ENCODE data around the gene CDH16. TPM values are rescaled to one million over a fixed set of nuclear protein-coding genes. Genes with fewer than 3 reads are reported as not detected.
"Not testable (repeated sequence)": the region's sequence is repeated elsewhere in the genome, so short reads cannot be mapped to it uniquely, and the experiment has no call there.

CDH16 gene
- polyA plus RNA-seq, 1 experiment = not detected

GRCh38 chr16:66872943-66873684, 45.6 kb downstream of the CDH16 start:
- peak overlapping the region; percentile 57 for H3K4me3 ChIP-seq (ENCODE audit: low read depth, low read length)
- ChIA-PET POLR2A (interaction anchor here (0.6 to 1.6 kb wide), 8 partner anchors 9 to 464 kb away, joined by 3 to 7 read pairs (median 3); partner anchors contain the start of gene NAE1), CTCF (interaction anchor here (0.5 to 10.4 kb wide), 37 partner anchors 9 to 539 kb away, joined by 3 to 161 read pairs (median 4); partner anchors contain the start of genes DYNC1LI2, NAE1 and RRAD)
- peak overlapping the region; percentile 82 for H3K27ac ChIP-seq (ENCODE audit: low read depth, low read length)
- peak; percentile 94 for DNase-seq (ENCODE audit: low read depth, low spot score)
- peak; percentile 94 for TF ChIP-seq CTCF (IDR thresholded peaks at IDR 0.05; ENCODE audit: low read depth, low read length)
- no peaks in the 10 kb centered on the region for H3K27me3 ChIP-seq (ENCODE audit: control insufficient read depth, insufficient read depth, low read length)
- no peaks in the 10 kb centered on the region for H3K9me3 ChIP-seq (ENCODE audit: control insufficient read depth, insufficient read depth, low read length)

GRCh38 chr16:66872559-66872942, 46.1 kb downstream of the CDH16 start:
- TF ChIP-seq CTCF (IDR thresholded peaks at IDR 0.05; ENCODE audit: low read depth, low read length) = no peak
- no peaks in the 10 kb centered on the region for H3K27me3 ChIP-seq (ENCODE audit: control insufficient read depth, insufficient read depth, low read length)
- ChIA-PET POLR2A (interaction anchor here (0.6 to 1.6 kb wide), 8 partner anchors 9 to 464 kb away, joined by 3 to 7 read pairs (median 3); partner anchors contain the start of gene NAE1), CTCF (interaction anchor here (0.5 to 10.4 kb wide), 36 partner anchors 10 to 539 kb away, joined by 3 to 161 read pairs (median 4); partner anchors contain the start of genes DYNC1LI2, NAE1 and RRAD)
- no peak for DNase-seq (ENCODE audit: low read depth, low spot score)
- H3K9me3 ChIP-seq (ENCODE audit: control insufficient read depth, insufficient read depth, low read length) = no peaks in the 10 kb centered on the region
- peak overlapping the region; percentile 57 for H3K4me3 ChIP-seq (ENCODE audit: low read depth, low read length)
- H3K27ac ChIP-seq (ENCODE audit: low read depth, low read length) = peak overlapping the region; percentile 82

- H3K4me3 ChIP-seq (ENCODE audit: low read depth, low read length) = no peak overlapping the region
- ChIA-PET CTCF (interaction anchor here (1.2 to 10.4 kb wide), 14 partner anchors 10 to 263 kb away, joined by 3 to 161 read pairs (median 7); partner anchors contain the start of gene NAE1), POLR2A (interaction anchor here (1.2 to 1.6 kb wide), 3 partner anchors 10 to 41 kb away, joined by 3 to 7 read pairs (median 6); partner anchors contain the start of gene NAE1)
- H3K27me3 ChIP-seq (ENCODE audit: control insufficient read depth, insufficient read depth, low read length) = no peaks in the 10 kb centered on the region
- DNase-seq (ENCODE audit: low read depth, low spot score) = no peak
- H3K27ac ChIP-seq (ENCODE audit: low read depth, low read length) = no peak overlapping the region
- H3K9me3 ChIP-seq (ENCODE audit: control insufficient read depth, insufficient read depth, low read length) = no peaks in the 10 kb centered on the region
- TF ChIP-seq CTCF (IDR thresholded peaks at IDR 0.05; ENCODE audit: low read depth, low read length) = no peak
Measured at GRCh38 chr16:66871840-66872239, 46.8 kb downstream of the CDH16 start.

- H3K27ac ChIP-seq (ENCODE audit: low read depth, low read length); H3K4me3 ChIP-seq (ENCODE audit: low read depth, low read length); H3K9me3 ChIP-seq (ENCODE audit: control insufficient read depth, insufficient read depth, low read length); POLR2A ChIA-PET; DNase-seq (ENCODE audit: low read depth, low spot score); H3K27me3 ChIP-seq (ENCODE audit: control insufficient read depth, insufficient read depth, low read length): not testable (repeated sequence)
- CTCF ChIA-PET = interaction anchor here (0.7 to 10.4 kb wide), 4 partner anchors 39 to 262 kb away, joined by 3 to 161 read pairs (median 32); partner anchors contain the start of gene NAE1
Measured at GRCh38 chr16:66871363-66871762, 47.3 kb downstream of the CDH16 start.

GRCh38 chr16:66869424-66869823, 49.3 kb downstream of the CDH16 start:
- CTCF ChIA-PET = interaction anchor here (2.9 to 10.4 kb wide), 5 partner anchors 12 to 463 kb away, joined by 18 to 161 read pairs (median 54); partner anchors contain the start of gene NAE1

More at GRCh38 chr16:66869424-66869823, 49.3 kb downstream of the CDH16 start:
- H3K27ac ChIP-seq (ENCODE audit: low read depth, low read length) = no peak overlapping the region
- no peaks in the 10 kb centered on the region for H3K9me3 ChIP-seq (ENCODE audit: control insufficient read depth, insufficient read depth, low read length)
- no peaks in the 10 kb centered on the region for H3K27me3 ChIP-seq (ENCODE audit: control insufficient read depth, insufficient read depth, low read length)
- DNase-seq (ENCODE audit: low read depth, low spot score) = no peak
- no peak for TF ChIP-seq CTCF (IDR thresholded peaks at IDR 0.05; ENCODE audit: low read depth, low read length)
- POLR2A ChIA-PET = no interaction called here
- H3K4me3 ChIP-seq (ENCODE audit: low read depth, low read length) = no peak overlapping the region

Data from AG04450 (cell line).